Measurements from ENCODE around the gene PGRMC1. TPM values are rescaled to one million over a fixed set of nuclear protein-coding genes. Genes with fewer than 3 reads are reported as not detected.

The PGRMC1 gene
- polyA plus RNA-seq, 1 donor (not counting 4 experiments of a cell fraction or from before 2014, with no cell fraction given), result 74.3 TPM

- FAIRE-seq, result no peak
- dilution Hi-C loops (cut with MboI; ENCODE audit: extremely low pct_ligation_motif_present, low sequenced_read_pairs), result no loop called here
Measured at GRCh38 chrX:119187298-119187697, 48.8 kb upstream of the PGRMC1 start.

GRCh38 chrX:119189115-119189514 lies 47.0 kb upstream of the PGRMC1 start:
- TF ChIP-seq CTCF (optimal IDR thresholded peaks at IDR 0.05 in 1 of 3, IDR thresholded peaks at IDR 0.05 in 1 of 3, conservative IDR thresholded peaks at IDR 0.05 in 1 of 3; ENCODE audit: extremely low read depth in 1 of 3, insufficient read depth in 2 of 3, low read length in 3 of 3) (no peak), EZH2 (IDR thresholded peaks at IDR 0.05; ENCODE audit: low read length) (no peak)
- no peaks in the 10 kb centered on the region for H3K36me3 ChIP-seq (ENCODE audit: control insufficient read depth in 2 of 2, extremely low read depth in 1 of 2, insufficient read depth in 2 of 2, low read length in 2 of 2)
- FAIRE-seq (no peak), DNase-seq (ENCODE audit: low read depth, low spot score) (no peak)
- no peaks in the 10 kb centered on the region for H3K79me2 ChIP-seq (ENCODE audit: control insufficient read depth, insufficient read depth, low read length)
- H3K4me3 ChIP-seq (ENCODE audit: control insufficient read depth in 2 of 3, extremely low read depth in 1 of 3, insufficient read depth in 2 of 3, low read depth in 1 of 3, low read length in 3 of 3), result no peak overlapping the region
- no peaks in the 10 kb centered on the region for H3K9me3 ChIP-seq (ENCODE audit: control insufficient read depth, low read depth, low read length)
- no peaks in the 10 kb centered on the region for H3K4me1 ChIP-seq (ENCODE audit: control insufficient read depth, extremely low read depth, insufficient read depth, low read length)
- no peak overlapping the region for H3K4me2 ChIP-seq (ENCODE audit: control insufficient read depth, extremely low read depth, insufficient read depth, low read depth, low read length)
- no peaks in the 10 kb centered on the region for H3K9me1 ChIP-seq (ENCODE audit: control insufficient read depth, extremely low read depth, insufficient read depth, low read length)
- dilution Hi-C loops (cut with MboI; ENCODE audit: extremely low pct_ligation_motif_present, low sequenced_read_pairs), result no loop called here
- H3K27me3 ChIP-seq (ENCODE audit: control insufficient read depth, extremely low read depth, insufficient read depth, low read length), result no peaks in the 10 kb centered on the region
- H4K20me1 ChIP-seq (ENCODE audit: control insufficient read depth, extremely low read depth, insufficient read depth, low read length), result no peaks in the 10 kb centered on the region
- H3K27ac ChIP-seq (ENCODE audit: control insufficient read depth, insufficient read depth, low read length), result no peak overlapping the region
- H2AFZ ChIP-seq (ENCODE audit: control insufficient read depth, low read length), result no peak overlapping the region
- no peak overlapping the region for H3K9ac ChIP-seq (ENCODE audit: control insufficient read depth, extremely low read depth, insufficient read depth, low read length)

More at GRCh38 chrX:119187298-119187697, 48.8 kb upstream of the PGRMC1 start:
- Histone ChIP-seq H3K36me3 (ENCODE audit: control insufficient read depth in 2 of 2, extremely low read depth in 1 of 2, insufficient read depth in 2 of 2, low read length in 2 of 2) (no peaks in the 10 kb centered on the region), H4K20me1 (ENCODE audit: control insufficient read depth, extremely low read depth, insufficient read depth, low read length) (no peaks in the 10 kb centered on the region), H3K4me3 (ENCODE audit: control insufficient read depth in 2 of 3, extremely low read depth in 1 of 3, insufficient read depth in 2 of 3, low read depth in 1 of 3, low read length in 3 of 3) (no peak overlapping the region), H3K4me1 (ENCODE audit: control insufficient read depth, extremely low read depth, insufficient read depth, low read length) (no peaks in the 10 kb centered on the region), H3K9me1 (ENCODE audit: control insufficient read depth, extremely low read depth, insufficient read depth, low read length) (no peaks in the 10 kb centered on the region), H3K27ac (ENCODE audit: control insufficient read depth, insufficient read depth, low read length) (no peak overlapping the region), H3K4me2 (ENCODE audit: control insufficient read depth, extremely low read depth, insufficient read depth, low read depth, low read length) (no peak overlapping the region), H3K79me2 (ENCODE audit: control insufficient read depth, insufficient read depth, low read length) (no peaks in the 10 kb centered on the region), H3K9ac (ENCODE audit: control insufficient read depth, extremely low read depth, insufficient read depth, low read length) (no peak overlapping the region), H2AFZ (ENCODE audit: control insufficient read depth, low read length) (no peak overlapping the region), H3K9me3 (ENCODE audit: control insufficient read depth, low read depth, low read length) (no peaks in the 10 kb centered on the region), H3K27me3 (ENCODE audit: control insufficient read depth, extremely low read depth, insufficient read depth, low read length) (no peaks in the 10 kb centered on the region)
- TF ChIP-seq EZH2 (IDR thresholded peaks at IDR 0.05; ENCODE audit: low read length) (no peak), CTCF (optimal IDR thresholded peaks at IDR 0.05 in 1 of 3, IDR thresholded peaks at IDR 0.05 in 1 of 3, conservative IDR thresholded peaks at IDR 0.05 in 1 of 3; ENCODE audit: extremely low read depth in 1 of 3, insufficient read depth in 2 of 3, low read length in 3 of 3) (no peak)
- no peak for DNase-seq (ENCODE audit: low read depth, low spot score)

All from keratinocyte (primary cell).